Measurements from ENCODE around the gene KAT8.
A peak's percentile ranks its signal among the peaks of the same experiment; 100 is the strongest.

The KAT8 gene

GRCh38 chr16:31083556-31083955 lies 33.9 kb upstream of the KAT8 start:
- ATAC-seq: no peak
- TF ChIP-seq GLIS3 (CRISPR knock-in tag; IDR thresholded peaks at IDR 0.05) (no peak), OSR1 (CRISPR knock-in tag; IDR thresholded peaks at IDR 0.05) (no peak)

GRCh38 chr16:31083981-31084380 lies 33.5 kb upstream of the KAT8 start:
- TF ChIP-seq PPARA (CRISPR knock-in tag; IDR thresholded peaks at IDR 0.05; ENCODE audit: borderline replicate concordance): no peak
- no peak for TF ChIP-seq POU6F1 (CRISPR knock-in tag; IDR thresholded peaks at IDR 0.05; ENCODE audit: borderline replicate concordance, low read depth)
- TF ChIP-seq BACH2 (CRISPR knock-in tag; IDR thresholded peaks at IDR 0.05; ENCODE audit: borderline replicate concordance): no peak
- no peak for TF ChIP-seq ZFP3 (CRISPR knock-in tag; IDR thresholded peaks at IDR 0.05)
- no peak for TF ChIP-seq ESRRG (CRISPR knock-in tag; IDR thresholded peaks at IDR 0.05)
- no peak for TF ChIP-seq CSRNP3 (CRISPR knock-in tag; IDR thresholded peaks at IDR 0.05)
- TF ChIP-seq ZC3H10 (CRISPR knock-in tag; IDR thresholded peaks at IDR 0.05): no peak
- TF ChIP-seq OSR1 (CRISPR knock-in tag; IDR thresholded peaks at IDR 0.05): no peak
- no peak for TF ChIP-seq TSHZ2 (CRISPR knock-in tag; IDR thresholded peaks at IDR 0.05)
- TF ChIP-seq GLIS3 (CRISPR knock-in tag; IDR thresholded peaks at IDR 0.05): no peak
- no peak for TF ChIP-seq RARB (CRISPR knock-in tag; IDR thresholded peaks at IDR 0.05)
- TF ChIP-seq PATZ1 (CRISPR knock-in tag; IDR thresholded peaks at IDR 0.05; ENCODE audit: borderline replicate concordance): no peak
- no peak for TF ChIP-seq TOX (CRISPR knock-in tag; IDR thresholded peaks at IDR 0.05; ENCODE audit: borderline replicate concordance)
- TF ChIP-seq ZNF565 (CRISPR knock-in tag; conservative IDR thresholded peaks at IDR 0.05; ENCODE audit: low read depth): no peak
- TF ChIP-seq ISL1 (CRISPR knock-in tag; IDR thresholded peaks at IDR 0.05): no peak
- TF ChIP-seq TCF4 (CRISPR knock-in tag; IDR thresholded peaks at IDR 0.05; ENCODE audit: borderline replicate concordance): no peak
- TF ChIP-seq ARNTL (CRISPR knock-in tag; IDR thresholded peaks at IDR 0.05; ENCODE audit: borderline replicate concordance, low read depth): no peak
- no peak for ATAC-seq

GRCh38 chr16:31084584-31085302 lies 32.7 kb upstream of the KAT8 start:
- TF ChIP-seq BACH2 (CRISPR knock-in tag; IDR thresholded peaks at IDR 0.05; ENCODE audit: borderline replicate concordance) (no peak), ESRRG (CRISPR knock-in tag; IDR thresholded peaks at IDR 0.05) (no peak), ARNTL (CRISPR knock-in tag; IDR thresholded peaks at IDR 0.05; ENCODE audit: borderline replicate concordance, low read depth) (no peak)

GRCh38 chr16:31085411-31085810 lies 32.1 kb upstream of the KAT8 start:
- TF ChIP-seq ZNF565 (CRISPR knock-in tag; conservative IDR thresholded peaks at IDR 0.05; ENCODE audit: low read depth) (no peak), GLIS3 (CRISPR knock-in tag; IDR thresholded peaks at IDR 0.05) (no peak), ZC3H10 (CRISPR knock-in tag; IDR thresholded peaks at IDR 0.05) (no peak), SNAI2 (CRISPR knock-in tag; IDR thresholded peaks at IDR 0.05) (no peak)
- ATAC-seq: no peak

More at GRCh38 chr16:31084584-31085302, 32.7 kb upstream of the KAT8 start:
- peak; percentile 7; the same call in 1 of the 3 replicates for ATAC-seq
